ENCODE results near the gene PDXP.

The PDXP gene

GRCh38 chr22:37659066-37659896 is 758 bp downstream of the PDXP start:
- Histone ChIP-seq H3F3A (ENCODE audit: control insufficient read depth, insufficient read depth) (peaks cover 14% of the 10 kb centered on the region), H3K79me2 (ENCODE audit: control insufficient read depth, low read length) (peaks cover 60% of the 10 kb centered on the region)

DNA sequence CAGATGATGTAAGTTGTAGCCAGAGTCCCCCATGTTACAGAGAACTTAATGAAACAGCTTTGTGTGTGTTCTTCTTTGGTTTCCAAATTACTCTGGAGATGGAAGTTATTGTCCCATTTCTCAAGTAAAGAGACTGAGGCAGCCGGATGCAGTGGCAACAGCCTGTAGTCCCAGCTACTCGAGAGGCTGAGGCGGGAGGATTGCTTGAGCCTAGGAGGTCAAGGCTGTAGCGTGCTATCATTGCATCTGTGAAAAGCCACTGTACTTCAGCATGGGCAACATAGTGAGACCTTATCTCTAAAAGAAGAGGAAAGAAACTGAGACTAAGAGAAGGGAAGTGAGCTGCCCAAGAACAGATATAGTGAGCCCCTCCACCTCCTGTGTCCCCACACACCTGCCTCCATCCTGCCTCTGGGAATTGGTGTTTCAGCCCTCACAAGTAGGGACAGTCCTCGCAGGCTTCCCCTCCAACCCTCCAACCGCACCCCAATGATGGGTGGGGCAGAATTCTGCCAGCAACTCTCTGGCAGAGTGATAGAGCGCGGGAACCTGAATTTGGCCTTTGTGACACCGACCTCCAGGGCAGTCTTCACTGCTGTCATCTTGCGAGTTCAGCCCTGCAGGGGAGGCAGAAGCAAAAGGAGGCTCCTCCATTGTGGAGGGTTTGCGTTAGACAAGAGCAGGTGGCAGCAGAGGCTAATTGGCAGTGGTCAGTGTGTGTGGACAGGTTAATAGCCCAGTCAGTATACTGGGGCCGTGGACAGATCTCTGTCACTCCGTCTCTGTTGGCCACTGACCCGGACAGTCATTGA is 1.6 kb downstream of the PDXP start:
- peaks cover 42% of the 10 kb centered on the region for H3K4me1 ChIP-seq (ENCODE audit: control insufficient read depth, low read length)
- peaks cover 14% of the 10 kb centered on the region for H3F3A ChIP-seq (ENCODE audit: control insufficient read depth, insufficient read depth)
- peak overlapping the region; percentile 55 for H3K27ac ChIP-seq (ENCODE audit: low read depth, low read length)
- H3K4me3 ChIP-seq (ENCODE audit: low read length), result peak overlapping the region; percentile 90
- peaks cover 44% of the 10 kb centered on the region for H3K36me3 ChIP-seq (ENCODE audit: control insufficient read depth, low read length)
- peaks cover 69% of the 10 kb centered on the region for H3K79me2 ChIP-seq (ENCODE audit: control insufficient read depth, low read length)
- peaks cover 39% of the 10 kb centered on the region for H4K20me1 ChIP-seq (ENCODE audit: control insufficient read depth, insufficient read depth, low read depth, low read length)
- TF ChIP-seq EZH2phosphoT487 (IDR thresholded peaks at IDR 0.05; ENCODE audit: borderline replicate concordance, low read length) (no peak), CTCF (IDR thresholded peaks at IDR 0.05; ENCODE audit: low read depth, low read length, poor library complexity, severe bottlenecking) (no peak)
- peak overlapping the region; percentile 81 for H3K4me2 ChIP-seq (ENCODE audit: low read length)
- H3K27me3 ChIP-seq (ENCODE audit: control insufficient read depth, low read length), result no peaks in the 10 kb centered on the region
- H3K9me2 ChIP-seq (replicated peaks; ENCODE audit: control insufficient read depth, low read length), result no peaks in the 10 kb centered on the region
- no peaks in the 10 kb centered on the region for H3K9me3 ChIP-seq (ENCODE audit: control insufficient read depth, insufficient read depth, low read length)

More at GRCh38 chr22:37659066-37659896, 758 bp downstream of the PDXP start:
- TF ChIP-seq EZH2phosphoT487 (IDR thresholded peaks at IDR 0.05; ENCODE audit: borderline replicate concordance, low read length) (no peak), CTCF (IDR thresholded peaks at IDR 0.05; ENCODE audit: low read depth, low read length, poor library complexity, severe bottlenecking) (no peak)
- Histone ChIP-seq H4K20me1 (ENCODE audit: control insufficient read depth, insufficient read depth, low read depth, low read length) (peaks cover 33% of the 10 kb centered on the region), H3K4me2 (ENCODE audit: low read length) (peak overlapping the region; percentile 99), H3K9me3 (ENCODE audit: control insufficient read depth, insufficient read depth, low read length) (no peaks in the 10 kb centered on the region), H3K4me1 (ENCODE audit: control insufficient read depth, low read length) (peaks cover 42% of the 10 kb centered on the region), H3K9me2 (replicated peaks; ENCODE audit: control insufficient read depth, low read length) (no peaks in the 10 kb centered on the region), H3K36me3 (ENCODE audit: control insufficient read depth, low read length) (peaks cover 35% of the 10 kb centered on the region), H3K27ac (ENCODE audit: low read depth, low read length) (peak overlapping the region; percentile 55), H3K27me3 (ENCODE audit: control insufficient read depth, low read length) (no peaks in the 10 kb centered on the region), H3K4me3 (ENCODE audit: low read length) (peak overlapping the region; percentile 90)

DNA sequence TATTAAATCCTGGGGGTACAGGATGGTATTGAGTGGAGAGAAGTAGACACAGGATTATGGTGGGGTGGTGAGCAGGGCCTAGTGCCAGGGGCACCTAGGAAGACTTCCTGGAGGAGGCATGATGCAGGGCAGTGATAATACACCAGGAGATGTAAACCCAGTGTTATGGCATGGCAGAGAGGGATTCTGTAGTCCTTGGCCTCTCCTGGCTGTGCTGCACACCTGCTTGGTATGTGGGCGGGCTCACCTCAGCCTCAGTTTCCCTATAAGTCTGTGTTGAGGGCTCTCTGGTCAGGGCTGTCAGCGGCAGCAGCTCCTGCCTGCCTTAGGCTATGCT is 2.2 kb downstream of the PDXP start:
- Histone ChIP-seq H3K4me1 (ENCODE audit: control insufficient read depth, low read length) (peaks cover 41% of the 10 kb centered on the region), H4K20me1 (ENCODE audit: control insufficient read depth, insufficient read depth, low read depth, low read length) (peaks cover 39% of the 10 kb centered on the region), H3K4me3 (ENCODE audit: low read length) (peak overlapping the region; percentile 90), H3K79me2 (ENCODE audit: control insufficient read depth, low read length) (peaks cover 74% of the 10 kb centered on the region), H3K27me3 (ENCODE audit: control insufficient read depth, low read length) (no peaks in the 10 kb centered on the region), H3F3A (ENCODE audit: control insufficient read depth, insufficient read depth) (peaks cover 14% of the 10 kb centered on the region), H3K27ac (ENCODE audit: low read depth, low read length) (0 out of 2 replicates have a peak overlapping the region, but pooled peaks have one; percentile 55), H3K9me3 (ENCODE audit: control insufficient read depth, insufficient read depth, low read length) (no peaks in the 10 kb centered on the region), H3K4me2 (ENCODE audit: low read length) (peak overlapping the region; percentile 81), H3K9me2 (replicated peaks; ENCODE audit: control insufficient read depth, low read length) (no peaks in the 10 kb centered on the region), H3K36me3 (ENCODE audit: control insufficient read depth, low read length) (peaks cover 49% of the 10 kb centered on the region)
- TF ChIP-seq CTCF (IDR thresholded peaks at IDR 0.05; ENCODE audit: low read depth, low read length, poor library complexity, severe bottlenecking), result no peak
- TF ChIP-seq EZH2phosphoT487 (IDR thresholded peaks at IDR 0.05; ENCODE audit: borderline replicate concordance, low read length), result no peak

Data from DOHH2 (cell line).